H9 (cell line): Measurements from ENCODE around the gene NOTCH1. TPM values are rescaled to one million over a fixed set of nuclear protein-coding genes. Genes with fewer than 3 reads are reported as not detected.
A peak's percentile ranks its signal among the peaks of the same experiment; 100 is the strongest.

ENCODE experiments used
- DNase-seq: peaks from one replicate; pipeline ENCODE4 v3.0.0-alpha.2; 2017
- H2AFZ ChIP-seq: one replicate; pipeline ENCODE4 v1.6.1; 2013; ENCODE audit warnings: mild to moderate bottlenecking, low read length, control low read depth, moderate library complexity
- H2AK5ac ChIP-seq: 2 replicates; pipeline ENCODE4 v1.6.1; 2013; ENCODE audit warnings: low read length, control low read depth, mixed read lengths; ENCODE audit not compliant: insufficient read length
- H2BK120ac ChIP-seq: one replicate; pipeline ENCODE4 v1.6.1; 2013; ENCODE audit warnings: low read depth, mild to moderate bottlenecking, low read length, control low read depth, inconsistent platforms; ENCODE audit not compliant: poor library complexity, severe bottlenecking
- H2BK12ac ChIP-seq: 2 replicates; pipeline ENCODE4 v1.6.1; 2013; ENCODE audit warnings: low read length, control low read depth, mixed read lengths, low read depth; ENCODE audit not compliant: insufficient read length
- H2BK15ac ChIP-seq: 2 replicates; pipeline ENCODE4 v1.6.1; 2013; ENCODE audit warnings: low read depth, low read length, control low read depth
- H2BK20ac ChIP-seq: one replicate; pipeline ENCODE4 v1.6.1; 2013; ENCODE audit warnings: low read depth, mild to moderate bottlenecking, low read length, control low read depth, inconsistent platforms; ENCODE audit not compliant: poor library complexity, severe bottlenecking
- H2BK5ac ChIP-seq: 2 replicates; pipeline ENCODE4 v1.6.1; 2013; ENCODE audit warnings: low read length, control low read depth, mixed read lengths; ENCODE audit not compliant: insufficient read length
- H3K14ac ChIP-seq: 2 replicates; pipeline ENCODE4 v1.6.1; 2013; ENCODE audit warnings: low read length, control low read depth; ENCODE audit not compliant: insufficient read depth
- H3K18ac ChIP-seq: 2 replicates; pipeline ENCODE4 v1.6.1; 2013; ENCODE audit warnings: low read depth, mild to moderate bottlenecking, mixed read lengths, low read length, control low read depth; ENCODE audit not compliant: insufficient read length
- H3K23ac ChIP-seq: 2 replicates; pipeline ENCODE4 v1.6.1; 2013; ENCODE audit warnings: low read length, control low read depth, mixed read lengths, low read depth; ENCODE audit not compliant: insufficient read length
- H3K23me2 ChIP-seq: 2 replicates; pipeline ENCODE4 v1.6.1; 2013; ENCODE audit warnings: low read depth, mild to moderate bottlenecking, mixed read lengths, low read length, control low read depth; ENCODE audit not compliant: insufficient read length, poor library complexity, severe bottlenecking
- H3K27ac ChIP-seq: 2 replicates; pipeline ENCODE4 v1.5.1; 2013; ENCODE audit warnings: low read length, control low read depth, mixed read lengths, low read depth; ENCODE audit not compliant: insufficient read length
- H3K27me3 ChIP-seq: 2 replicates; pipeline ENCODE4 v1.6.1; 2013; ENCODE audit warnings: low read length, control low read depth, inconsistent platforms; ENCODE audit not compliant: insufficient read depth
- H3K4ac ChIP-seq: 2 replicates; pipeline ENCODE4 v1.6.1; 2013; ENCODE audit warnings: low read depth, mild to moderate bottlenecking, control low read depth, inconsistent platforms, low read length, moderate library complexity
- H3K4me1 ChIP-seq: 2 replicates; pipeline ENCODE4 v1.6.1; 2013; ENCODE audit warnings: low read length, control low read depth, inconsistent platforms; ENCODE audit not compliant: insufficient read depth
- H3K4me2 ChIP-seq: 2 replicates; pipeline ENCODE4 v1.6.1; 2013; ENCODE audit warnings: low read length, control low read depth, mixed read lengths; ENCODE audit not compliant: insufficient read length, insufficient read depth
- H3K56ac ChIP-seq: 2 replicates; pipeline ENCODE4 v1.6.1; 2013; ENCODE audit warnings: low read depth, mild to moderate bottlenecking, mixed read lengths, low read length, control low read depth; ENCODE audit not compliant: insufficient read length
- H3K79me1 ChIP-seq: 2 replicates; pipeline ENCODE4 v1.6.1; 2013; ENCODE audit warnings: low read depth, mild to moderate bottlenecking, moderate library complexity, low read length, control low read depth, inconsistent platforms; ENCODE audit not compliant: insufficient read depth, poor library complexity, severe bottlenecking
- H3K79me2 ChIP-seq: 2 replicates; pipeline ENCODE4 v1.6.1; 2013; ENCODE audit warnings: low read length, control low read depth, inconsistent platforms; ENCODE audit not compliant: insufficient read depth
- H3K9ac ChIP-seq: 2 replicates; pipeline ENCODE4 v1.6.1; 2013; ENCODE audit warnings: low read length, control low read depth, mixed read lengths; ENCODE audit not compliant: insufficient read length; ENCODE audit errors: extremely low read depth
- H3K9me3 ChIP-seq: one replicate; pipeline ENCODE4 v1.6.1; 2013; ENCODE audit warnings: low read depth, low read length, inconsistent platforms; ENCODE audit not compliant: control insufficient read depth
- H3T11ph ChIP-seq: one replicate; pipeline ENCODE4 v1.6.1; 2013; ENCODE audit warnings: mild to moderate bottlenecking, low read length, control low read depth, inconsistent platforms
- H4K20me1 ChIP-seq: one replicate; pipeline ENCODE4 v1.6.1; 2013; ENCODE audit not compliant: control insufficient read depth, insufficient read length, insufficient read depth
- H4K5ac ChIP-seq: 2 replicates; pipeline ENCODE4 v1.6.1; 2013; ENCODE audit warnings: low read depth, mild to moderate bottlenecking, mixed read lengths, low read length, control low read depth; ENCODE audit not compliant: insufficient read length
- H4K8ac ChIP-seq: replicated peaks from 2 replicates; pipeline ENCODE4 v1.6.1; 2013; ENCODE audit warnings: low read length, control low read depth, mixed read lengths, low read depth; ENCODE audit not compliant: insufficient read length
- H4K91ac ChIP-seq: 2 replicates; pipeline ENCODE4 v1.6.1; 2013; ENCODE audit warnings: low read depth, mild to moderate bottlenecking, moderate library complexity, mixed read lengths, low read length, control low read depth; ENCODE audit not compliant: insufficient read length
- H3K27ac Mint-ChIP-seq, 3 experiments: 2 replicates in 2 of 3; 3 replicates in 1 of 3; pipeline ENCODE4 v1.8.0; 2020 to 2021; ENCODE audit warnings: mixed read lengths in 3 of 3, mild to moderate bottlenecking in 1 of 3, moderate library complexity in 1 of 3
- H3K27me3 Mint-ChIP-seq: 2 replicates; pipeline ENCODE4 v1.8.0; 2021; ENCODE audit warnings: low read depth, mild to moderate bottlenecking, moderate library complexity, mixed read lengths
- H3K36me3 Mint-ChIP-seq, 3 experiments: 2 replicates in 2 of 3; 3 replicates in 1 of 3; pipeline ENCODE4 v1.8.0; 2020 to 2021; ENCODE audit warnings: low read depth in 3 of 3, mixed read lengths in 3 of 3; ENCODE audit not compliant: insufficient read depth in 1 of 3
- H3K4me1 Mint-ChIP-seq, 2 experiments: 2 replicates each; pipeline ENCODE4 v1.8.0; 2020; ENCODE audit warnings: mixed read lengths in 2 of 2
- H3K4me3 Mint-ChIP-seq, 2 experiments: 2 replicates in 1 of 2; 3 replicates in 1 of 2; pipeline ENCODE4 v1.8.0; 2020 to 2021; ENCODE audit warnings: mild to moderate bottlenecking in 2 of 2, mixed read lengths in 2 of 2, moderate library complexity in 1 of 2
- H3K9me3 Mint-ChIP-seq, 2 experiments: 2 replicates in 1 of 2; 3 replicates in 1 of 2; pipeline ENCODE4 v1.8.0; 2020; ENCODE audit warnings: mild to moderate bottlenecking in 2 of 2, mixed read lengths in 2 of 2, moderate library complexity in 1 of 2
- CTCF ChIP-seq: fragments of 200-600 bp; sonication (generic); conservative IDR thresholded peaks from 3 replicates; pipeline ENCODE4 v1.8.0; 2021; ENCODE audit warnings: antibody characterized with exemption, mild to moderate bottlenecking
- WGBS: extraction: QIAGEN DNeasy Blood & Tissue Kit; methylation state at CpG from one replicate; pipeline ENCODE4 v1.1.7; 2013; ENCODE audit warnings: missing lambda C conversion rate, low lambda C conversion rate, mixed read lengths; ENCODE audit not compliant: insufficient read length; ENCODE audit errors: extremely low coverage; 5-methylcytosine and 5-hydroxymethylcytosine counted together
- total RNA-seq: library from RNA; stranded (reverse); gene quantifications from 2 replicates; pipeline ENCODE4 v1.2.1, GENCODE V29; 2021

Gene NOTCH1
- total RNA-seq, 1 experiment from 2014 or later, result 71.6 TPM

GRCh38 chr9:136531904-136532798 lies 13.7 kb downstream of the NOTCH1 start:
- Mint-ChIP-seq H3K4me1 (peaks cover 5 to 28% of the 10 kb centered on the region in 2 experiments), H3K27ac (peak overlapping the region; percentile 36 to 87 (median 46); a peak in 3 of 7 replicates), H3K27me3 (no peaks in the 10 kb centered on the region), H3K9me3 (peaks cover 6 to 8% of the 10 kb centered on the region in 2 experiments), H3K36me3 (peaks cover 6 to 7% (median 7%) of the 10 kb centered on the region in 3 experiments), H3K4me3 (no peak overlapping the region)
- H3K56ac ChIP-seq, result no peak overlapping the region
- no peak overlapping the region for H3K4me2 ChIP-seq
- DNase-seq, result no peak
- peaks cover 2% of the 10 kb centered on the region for H4K20me1 ChIP-seq
- H2BK5ac ChIP-seq, result no peak overlapping the region
- WGBS, result no CpG with 5 or more reads among the region's 39 CpGs
- no peak overlapping the region for H4K91ac ChIP-seq
- no peaks in the 10 kb centered on the region for H3K9me3 ChIP-seq
- H3K27me3 ChIP-seq, result no peaks in the 10 kb centered on the region
- peaks cover 7% of the 10 kb centered on the region for H3K79me1 ChIP-seq
- H2BK20ac ChIP-seq, result no peak overlapping the region
- no peak overlapping the region; the same call in 1 of the 2 replicates for H3K14ac ChIP-seq
- peaks cover 2% of the 10 kb centered on the region; the same call in 1 of the 2 replicates for H3K79me2 ChIP-seq
- no peak overlapping the region for H3K23ac ChIP-seq
- H3K4ac ChIP-seq, result no peak overlapping the region
- no peaks in the 10 kb centered on the region for H3K4me1 ChIP-seq
- H3K23me2 ChIP-seq, result no peaks in the 10 kb centered on the region
- H2AK5ac ChIP-seq, result no peak overlapping the region
- no peak overlapping the region for H2BK15ac ChIP-seq
- no peak overlapping the region for H4K5ac ChIP-seq
- H3T11ph ChIP-seq, result no peak overlapping the region
- no peak overlapping the region for H2AFZ ChIP-seq
- no peak overlapping the region for H3K18ac ChIP-seq
- no peak overlapping the region for H2BK12ac ChIP-seq
- H3K9ac ChIP-seq, result no peak overlapping the region
- TF ChIP-seq CTCF, result no peak
- H2BK120ac ChIP-seq, result no peak overlapping the region
- no peak overlapping the region for H4K8ac ChIP-seq
- H3K27ac ChIP-seq, result no peak overlapping the region
